CD4-positive, alpha-beta memory T cell (primary cell): ENCODE results near the gene GRIP2. TPM values are rescaled to one million over a fixed set of nuclear protein-coding genes. Genes with fewer than 3 reads are reported as not detected.
A peak's percentile ranks its signal among the peaks of the same experiment; 100 is the strongest.

Experiments
- CTCF ChIA-PET: fragments of 350-600 bp; sonication (Branson Sonifier 250); formaldehyde crosslinking; loops from one replicate; lab custom pipeline; 2021; ENCODE audit warnings: inconsistent platforms; ENCODE audit not compliant: partially characterized antibody; lab: Charles Lee
- POLR2A ChIA-PET: fragments of 350-600 bp; sonication (Branson Sonifier 250); formaldehyde crosslinking; loops from one replicate; lab custom pipeline; 2021; ENCODE audit not compliant: partially characterized antibody; lab: Charles Lee
- DNase-seq, 5 donors: peaks; one replicate each; pipeline versions ENCODE4 v3.0.0 to v3.0.0-alpha.2; 2020 to 2022; ENCODE audit warnings: mixed read lengths in 1 of 5
- H3K27ac ChIP-seq: one replicate; pipeline ENCODE4 v1.7.0; 2013; ENCODE audit warnings: low read depth, low read length
- H3K27me3 ChIP-seq: 2 replicates; pipeline ENCODE4 v1.7.0; 2013; ENCODE audit warnings: mild to moderate bottlenecking, low read length, moderate library complexity; ENCODE audit not compliant: insufficient read depth
- H3K36me3 ChIP-seq: 2 replicates; pipeline ENCODE4 v1.7.0; 2013; ENCODE audit warnings: mild to moderate bottlenecking, low read length, moderate library complexity; ENCODE audit not compliant: insufficient read depth
- H3K4me1 ChIP-seq: 2 replicates; pipeline ENCODE4 v1.7.0; 2013; ENCODE audit warnings: mild to moderate bottlenecking, low read length, moderate library complexity; ENCODE audit not compliant: insufficient read depth
- H3K4me3 ChIP-seq, 2 donors: one replicate each; pipeline ENCODE4 v1.7.0; 2013; ENCODE audit warnings: low read length in 2 of 2, mild to moderate bottlenecking in 1 of 2
- H3K9me3 ChIP-seq, 2 donors: one replicate each; pipeline ENCODE4 v1.7.0; 2013; ENCODE audit warnings: low read length in 2 of 2, control low read depth in 1 of 2; ENCODE audit not compliant: control insufficient read depth in 1 of 2
- H3K27ac Mint-ChIP-seq, 7 donors: one replicate each; pipeline ENCODE4 v1.8.0; 2020 to 2021; ENCODE audit warnings: mixed read lengths in 7 of 7, mild to moderate bottlenecking in 6 of 7, inconsistent platforms in 3 of 7, moderate library complexity in 3 of 7
- H3K27me3 Mint-ChIP-seq, 2 donors: one replicate each; pipeline ENCODE4 v1.8.0; 2020 to 2021; ENCODE audit warnings: mixed read lengths in 2 of 2
- H3K36me3 Mint-ChIP-seq, 2 donors: one replicate each; pipeline ENCODE4 v1.8.0; 2020 to 2021; ENCODE audit warnings: mixed read lengths in 2 of 2, inconsistent platforms in 1 of 2, mild to moderate bottlenecking in 1 of 2
- H3K4me1 Mint-ChIP-seq, 4 donors: one replicate each; pipeline ENCODE4 v1.8.0; 2020 to 2021; ENCODE audit warnings: mixed read lengths in 4 of 4, mild to moderate bottlenecking in 1 of 4
- H3K4me3 Mint-ChIP-seq, 8 donors: one replicate each; pipeline ENCODE4 v1.8.0; 2020 to 2021; ENCODE audit warnings: mixed read lengths in 8 of 8, mild to moderate bottlenecking in 7 of 8, moderate library complexity in 6 of 8, inconsistent platforms in 3 of 8
- H3K9me3 Mint-ChIP-seq, 8 donors: one replicate each; pipeline ENCODE4 v1.8.0; 2020 to 2021; ENCODE audit warnings: mixed read lengths in 8 of 8, mild to moderate bottlenecking in 5 of 8, inconsistent platforms in 3 of 8, moderate library complexity in 1 of 8
- intact Hi-C: fragments of 100-400 bp; cut with micrococcal nuclease; formaldehyde crosslinking; loops from one replicate; pipeline ENCODE4 v1.15.1; 2023
- polyA plus RNA-seq, 2 donors: library from polyadenylated mRNA; unstranded; fragments of 300-500 nt; fragmentation: Illumina TruSeq; gene quantifications; one replicate each; pipeline ENCODE4 v1.2.3, GENCODE V29; 2021
- total RNA-seq, 2 experiments: library from RNA; stranded (reverse); gene quantifications; one replicate each; pipeline ENCODE4 v1.2.3, GENCODE V29; 2021

The GRIP2 gene
- total and polyA plus RNA-seq, 4 experiments from 2014 or later = not detected

DNA sequence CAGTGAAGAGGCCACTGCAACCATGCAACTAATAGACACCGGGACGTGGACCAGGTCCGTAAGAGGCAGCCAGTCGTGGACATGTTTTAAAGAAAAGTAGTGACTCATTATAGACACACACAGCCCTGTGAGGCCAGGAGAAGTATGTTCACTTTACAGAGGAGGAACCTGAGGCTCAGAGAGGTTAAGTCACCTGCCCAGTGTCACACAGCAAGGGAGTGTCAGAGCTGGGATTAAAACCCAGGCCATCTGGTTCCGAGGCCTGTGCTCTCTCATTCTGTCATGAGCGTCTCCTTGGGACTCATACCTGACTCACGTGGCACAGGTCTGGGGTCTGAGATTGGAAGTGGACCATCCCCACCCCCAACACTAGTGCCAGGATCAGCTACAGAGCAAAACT is 28.1 kb upstream of the GRIP2 start:
- H3K4me1 Mint-ChIP-seq = peaks cover 0 to 1% (median 0%) of the 10 kb centered on the region in 4 donors
- H3K4me3 Mint-ChIP-seq = no peak overlapping the region
- ChIA-PET POLR2A (interaction anchor here (1.0 kb wide), 1 partner anchor 10 kb away, joined by 3 read pairs; no protein-coding TSS in a partner anchor), CTCF (no interaction called here)
- no peaks in the 10 kb centered on the region for H3K36me3 Mint-ChIP-seq
- no peaks in the 10 kb centered on the region for H3K36me3 ChIP-seq
- no peak overlapping the region for H3K27ac ChIP-seq
- peaks cover 1 to 10% of the 10 kb centered on the region in 2 donors for H3K27me3 Mint-ChIP-seq
- H3K4me1 ChIP-seq = no peaks in the 10 kb centered on the region
- no peak for DNase-seq
- peak overlapping the region in 1 of 7 donors; percentile 76 for H3K27ac Mint-ChIP-seq
- H3K4me3 ChIP-seq = no peak overlapping the region
- no peaks in the 10 kb centered on the region for H3K9me3 ChIP-seq
- intact Hi-C loops = no loop called here
- no peaks in the 10 kb centered on the region for H3K9me3 Mint-ChIP-seq
- no peaks in the 10 kb centered on the region for H3K27me3 ChIP-seq

DNA sequence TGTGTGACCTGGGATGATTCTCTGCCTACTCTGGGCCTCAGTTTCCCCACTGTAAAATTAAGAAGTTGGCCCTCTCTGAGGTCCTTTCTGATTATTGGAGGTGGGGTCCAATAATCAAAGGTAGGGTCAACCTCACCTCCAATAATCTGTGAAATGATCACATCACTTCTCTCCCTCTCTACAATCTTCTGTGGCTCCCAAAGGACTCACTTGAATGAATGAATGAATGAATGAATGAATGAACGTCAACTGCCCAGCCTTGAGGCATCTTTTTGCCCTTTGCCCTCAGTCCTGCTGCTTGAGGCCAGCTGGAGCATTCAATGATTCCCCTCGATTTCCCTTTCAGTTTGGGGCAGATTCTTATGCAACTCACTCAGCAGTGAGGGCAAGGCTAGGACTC is 26.7 kb upstream of the GRIP2 start:
- Histone ChIP-seq H3K27ac (no peak overlapping the region), H3K4me3 (no peak overlapping the region), H3K27me3 (no peaks in the 10 kb centered on the region), H3K4me1 (no peaks in the 10 kb centered on the region), H3K9me3 (no peaks in the 10 kb centered on the region), H3K36me3 (no peaks in the 10 kb centered on the region)
- POLR2A ChIA-PET = no interaction called here
- intact Hi-C loops = no loop called here
- no peaks in the 10 kb centered on the region for H3K9me3 Mint-ChIP-seq
- DNase-seq = no peak
- no peak overlapping the region for H3K4me3 Mint-ChIP-seq
- CTCF ChIA-PET = no interaction called here
- H3K27ac Mint-ChIP-seq = no peak overlapping the region
- peaks cover 7 to 12% of the 10 kb centered on the region in 2 donors for H3K27me3 Mint-ChIP-seq
- H3K4me1 Mint-ChIP-seq = peaks cover 0 to 1% (median 0%) of the 10 kb centered on the region in 4 donors
- no peaks in the 10 kb centered on the region for H3K36me3 Mint-ChIP-seq

DNA sequence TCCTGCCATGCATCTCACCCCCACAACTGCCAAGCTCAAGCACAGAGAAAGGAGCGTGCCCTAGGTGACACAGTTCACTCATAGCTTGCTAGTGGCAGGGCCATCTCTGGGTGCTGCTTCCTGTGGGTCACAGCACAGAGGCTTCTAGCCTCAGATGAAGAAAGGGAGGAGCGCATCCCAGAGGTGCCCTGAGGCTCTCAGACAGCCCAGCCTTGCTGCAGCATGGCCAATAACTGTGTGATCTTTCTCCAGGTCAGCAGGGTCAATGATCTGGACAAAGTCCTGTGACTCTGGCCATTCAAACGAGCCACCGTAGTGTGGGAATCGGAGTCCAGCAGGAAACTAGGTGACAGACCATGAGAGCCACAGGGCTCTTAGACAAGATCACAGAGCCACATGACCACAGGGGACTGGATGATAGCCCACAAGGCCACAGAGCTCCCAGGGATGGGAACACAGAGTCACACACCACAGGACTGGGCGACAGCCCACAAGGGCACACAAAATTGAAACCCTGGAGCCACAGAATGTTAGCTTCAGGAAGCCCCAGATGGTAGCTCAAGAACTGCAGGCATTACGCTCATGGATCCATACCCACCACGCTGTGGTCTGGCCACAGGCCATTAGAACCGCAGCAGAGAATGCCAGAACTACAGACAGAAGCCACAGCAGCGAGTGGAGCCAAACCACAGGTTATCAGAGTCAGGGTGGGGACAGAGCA is 25.9 kb upstream of the GRIP2 start:
- Mint-ChIP-seq H3K36me3 (no peaks in the 10 kb centered on the region), H3K4me3 (no peak overlapping the region), H3K4me1 (peaks cover 0 to 1% (median 0%) of the 10 kb centered on the region in 4 donors), H3K27me3 (peaks cover 9 to 13% of the 10 kb centered on the region in 2 donors), H3K9me3 (no peaks in the 10 kb centered on the region), H3K27ac (no peak overlapping the region)
- Histone ChIP-seq H3K27ac (no peak overlapping the region), H3K36me3 (no peaks in the 10 kb centered on the region), H3K27me3 (no peaks in the 10 kb centered on the region), H3K9me3 (no peaks in the 10 kb centered on the region), H3K4me3 (no peak overlapping the region), H3K4me1 (no peaks in the 10 kb centered on the region)
- POLR2A ChIA-PET = no interaction called here
- CTCF ChIA-PET = no interaction called here
- DNase-seq = no peak
- intact Hi-C loops = no loop called here

DNA sequence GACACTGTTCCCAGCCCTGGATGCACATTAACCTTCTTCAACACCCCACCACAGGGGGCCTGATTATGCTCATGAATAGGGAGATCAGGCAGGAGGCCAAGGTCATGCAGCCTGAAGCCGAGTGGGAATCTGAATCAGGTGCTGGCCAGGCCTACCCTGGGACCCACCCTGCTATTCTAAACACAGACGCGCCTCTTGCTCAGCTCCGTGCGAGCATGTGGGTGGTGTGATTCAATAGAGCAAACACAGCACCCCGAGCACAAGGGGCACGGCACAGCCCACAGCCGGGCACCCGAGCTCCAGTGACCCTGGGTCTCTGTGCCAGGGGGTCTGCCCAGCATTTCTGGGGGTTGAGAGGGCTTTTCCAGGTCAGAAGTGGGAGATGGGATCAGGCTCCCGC is 24.6 kb upstream of the GRIP2 start:
- no peak overlapping the region for H3K27ac Mint-ChIP-seq
- ChIA-PET POLR2A (no interaction called here), CTCF (no interaction called here)
- no peak for DNase-seq
- Histone ChIP-seq H3K4me3 (no peak overlapping the region), H3K27ac (no peak overlapping the region), H3K27me3 (no peaks in the 10 kb centered on the region), H3K36me3 (no peaks in the 10 kb centered on the region), H3K9me3 (no peaks in the 10 kb centered on the region), H3K4me1 (no peaks in the 10 kb centered on the region)
- peaks cover 9 to 13% of the 10 kb centered on the region in 2 donors for H3K27me3 Mint-ChIP-seq
- no peak overlapping the region for H3K4me3 Mint-ChIP-seq
- H3K36me3 Mint-ChIP-seq = no peaks in the 10 kb centered on the region
- H3K9me3 Mint-ChIP-seq = no peaks in the 10 kb centered on the region
- no peaks in the 10 kb centered on the region for H3K4me1 Mint-ChIP-seq
- intact Hi-C loops = no loop called here

DNA sequence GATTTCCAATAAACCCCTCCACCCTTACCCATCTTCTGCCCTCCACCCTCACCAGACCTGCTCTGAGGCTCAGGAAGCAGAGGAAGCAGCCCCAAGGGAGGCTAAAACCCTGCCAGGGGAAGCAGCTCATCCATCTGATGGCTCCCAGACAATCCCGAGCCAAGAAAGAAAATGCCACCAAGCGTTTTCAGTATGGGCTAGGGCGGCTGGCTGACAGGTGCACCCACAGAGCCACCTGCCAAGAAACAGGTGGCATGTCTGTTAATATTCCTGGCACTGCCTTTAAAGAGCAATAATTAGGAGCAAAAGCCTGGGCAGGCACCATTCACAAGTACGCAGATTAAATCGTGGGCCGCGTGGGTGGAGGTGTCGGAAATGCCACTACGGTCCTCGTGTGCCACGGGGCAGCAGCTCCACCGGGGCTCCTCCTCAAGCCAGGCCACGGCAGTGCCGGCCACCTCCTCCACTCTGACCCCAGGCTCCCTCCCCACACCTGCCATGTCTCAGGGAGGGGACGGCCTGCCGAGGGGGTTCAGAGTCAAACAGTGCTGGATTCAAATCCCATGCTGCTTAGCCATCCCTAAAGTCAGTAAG is 23.9 kb upstream of the GRIP2 start:
- no peak overlapping the region for H3K4me3 ChIP-seq
- Mint-ChIP-seq H3K4me3 (no peak overlapping the region), H3K27me3 (peaks cover 9 to 15% of the 10 kb centered on the region in 2 donors), H3K4me1 (no peaks in the 10 kb centered on the region), H3K9me3 (no peaks in the 10 kb centered on the region), H3K36me3 (no peaks in the 10 kb centered on the region), H3K27ac (no peak overlapping the region)
- ChIA-PET POLR2A (no interaction called here), CTCF (no interaction called here)
- H3K27ac ChIP-seq = no peak overlapping the region
- H3K4me1 ChIP-seq = no peaks in the 10 kb centered on the region
- H3K9me3 ChIP-seq = no peaks in the 10 kb centered on the region
- no peaks in the 10 kb centered on the region for H3K27me3 ChIP-seq
- H3K36me3 ChIP-seq = no peaks in the 10 kb centered on the region
- intact Hi-C loops = no loop called here
- DNase-seq = no peak

DNA sequence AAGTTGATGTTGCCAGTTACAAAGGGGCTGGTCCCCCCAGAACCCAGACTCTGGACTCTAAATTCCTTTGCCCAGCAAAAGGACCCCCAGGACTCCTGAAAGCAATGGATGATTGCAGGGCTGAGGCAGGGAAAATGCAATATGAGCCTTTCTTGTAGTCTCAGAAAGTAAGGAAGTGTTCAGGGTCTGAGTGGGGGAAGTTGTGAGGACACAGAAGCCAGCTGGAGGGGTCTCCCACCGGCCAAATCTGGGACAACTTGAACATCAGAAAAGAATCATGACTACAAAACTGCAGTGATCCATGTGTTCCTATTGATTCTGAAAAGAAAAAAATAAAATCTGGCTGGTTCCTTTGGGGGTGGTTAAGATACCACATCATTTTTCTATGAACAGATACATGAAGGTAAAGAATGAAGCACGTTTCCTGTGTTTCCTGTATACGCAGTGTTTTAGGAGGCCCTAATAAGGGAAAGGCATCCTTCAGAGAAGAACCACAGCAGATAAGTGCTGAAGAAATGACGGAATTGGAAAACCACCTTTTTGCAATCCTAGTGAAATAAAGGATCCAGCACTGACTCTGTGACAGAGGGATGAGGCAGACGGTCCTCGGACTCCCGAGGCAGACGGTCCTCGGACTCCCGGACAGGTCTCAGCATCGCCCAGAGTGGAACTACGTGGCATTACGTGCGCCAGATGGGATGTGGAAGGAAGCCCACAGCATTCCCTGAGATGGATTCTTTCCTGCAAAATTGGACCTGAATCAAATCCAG is 22.2 kb upstream of the GRIP2 start:
- POLR2A ChIA-PET = no interaction called here
- H3K27me3 Mint-ChIP-seq = peaks cover 9 to 19% of the 10 kb centered on the region in 2 donors
- H3K4me3 Mint-ChIP-seq = no peak overlapping the region
- H3K27me3 ChIP-seq = no peaks in the 10 kb centered on the region
- intact Hi-C loops = no loop called here
- no peaks in the 10 kb centered on the region for H3K9me3 Mint-ChIP-seq
- H3K4me3 ChIP-seq = no peak overlapping the region
- no peak overlapping the region for H3K27ac Mint-ChIP-seq
- no peaks in the 10 kb centered on the region for H3K4me1 ChIP-seq
- H3K36me3 ChIP-seq = no peaks in the 10 kb centered on the region
- no peaks in the 10 kb centered on the region for H3K4me1 Mint-ChIP-seq
- CTCF ChIA-PET = no interaction called here
- no peaks in the 10 kb centered on the region for H3K36me3 Mint-ChIP-seq
- H3K9me3 ChIP-seq = no peaks in the 10 kb centered on the region
- no peak overlapping the region for H3K27ac ChIP-seq
- no peak for DNase-seq
